ENCODE results near the gene SCARF2. TPM values are rescaled to one million over a fixed set of nuclear protein-coding genes. Genes with fewer than 3 reads are reported as not detected.

The SCARF2 gene
- total RNA-seq, 4 donors from 2014 or later: 2.8 to 11.3 (median 5.8) TPM

- peaks cover 26% of the 10 kb centered on the region for H3K36me3 ChIP-seq
- H3K9me3 ChIP-seq: no peaks in the 10 kb centered on the region
- peak in 1 of 2 donors; percentile 52 for DNase-seq (ENCODE audit: low spot score in 2 of 2)
- 90% methylated on average over 4 of the region's 4 CpGs for WGBS
- peaks cover 33% of the 10 kb centered on the region for H3K27me3 ChIP-seq
- no peak for TF ChIP-seq POLR2AphosphoS5 (IDR thresholded peaks at IDR 0.05)
- no peak for TF ChIP-seq EP300 (IDR thresholded peaks at IDR 0.05)
- TF ChIP-seq POLR2A (IDR thresholded peaks at IDR 0.05): no peak
- TF ChIP-seq CTCF (IDR thresholded peaks at IDR 0.05): no peak
- no peak overlapping the region for H3K27ac ChIP-seq
- H3K4me3 ChIP-seq: no peak overlapping the region
- peaks cover 36% of the 10 kb centered on the region for H3K4me1 ChIP-seq
Observed at GRCh38 chr22:20439556-20439927, 1.9 kb upstream of the SCARF2 start.

- peak overlapping the region; percentile 59 for H3K4me3 ChIP-seq
Observed at GRCh38 chr22:20438678-20439492, 1.3 kb upstream of the SCARF2 start.

DNA sequence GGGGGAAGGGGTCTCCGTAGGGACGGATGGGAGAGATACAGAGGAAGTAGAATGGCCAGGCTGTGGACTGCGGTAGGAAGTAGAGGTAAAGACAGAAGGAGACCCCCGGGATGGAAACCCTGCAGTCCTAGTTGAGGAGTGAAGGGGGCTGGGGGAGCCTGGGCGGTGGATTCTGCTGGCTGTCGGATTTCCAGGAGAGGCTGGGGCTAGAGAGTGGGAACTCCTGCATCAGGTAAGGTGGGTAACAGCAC lies 727 bp upstream of the SCARF2 start:
- peaks cover 36% of the 10 kb centered on the region for H3K4me1 ChIP-seq
- peak overlapping the region; percentile 72 for H3K27ac ChIP-seq
- peak overlapping the region; percentile 59 for H3K4me3 ChIP-seq
- H3K9me3 ChIP-seq: no peaks in the 10 kb centered on the region
- WGBS: 44% methylated on average over 6 of the region's 6 CpGs
- H3K27me3 ChIP-seq: peaks cover 37% of the 10 kb centered on the region
- DNase-seq (ENCODE audit: low spot score in 2 of 2): peak; percentile 62 to 79
- H3K36me3 ChIP-seq: peaks cover 16% of the 10 kb centered on the region
- TF ChIP-seq CTCF (IDR thresholded peaks at IDR 0.05) (no peak), POLR2A (IDR thresholded peaks at IDR 0.05) (no peak), POLR2AphosphoS5 (IDR thresholded peaks at IDR 0.05) (no peak), EP300 (IDR thresholded peaks at IDR 0.05) (no peak)

More at GRCh38 chr22:20438678-20439492, 1.3 kb upstream of the SCARF2 start:
- Histone ChIP-seq H3K27ac (peak overlapping the region; percentile 72), H3K36me3 (peaks cover 19% of the 10 kb centered on the region), H3K27me3 (peaks cover 37% of the 10 kb centered on the region), H3K9me3 (no peaks in the 10 kb centered on the region), H3K4me1 (peaks cover 36% of the 10 kb centered on the region)
- peak; percentile 64 to 80 for DNase-seq (ENCODE audit: low spot score in 2 of 2)
- TF ChIP-seq POLR2AphosphoS5 (IDR thresholded peaks at IDR 0.05): no peak
- peak in 1 of 2 donors; percentile 7 for TF ChIP-seq CTCF (IDR thresholded peaks at IDR 0.05)
- WGBS: 73% methylated on average over 13 of the region's 13 CpGs

DNA sequence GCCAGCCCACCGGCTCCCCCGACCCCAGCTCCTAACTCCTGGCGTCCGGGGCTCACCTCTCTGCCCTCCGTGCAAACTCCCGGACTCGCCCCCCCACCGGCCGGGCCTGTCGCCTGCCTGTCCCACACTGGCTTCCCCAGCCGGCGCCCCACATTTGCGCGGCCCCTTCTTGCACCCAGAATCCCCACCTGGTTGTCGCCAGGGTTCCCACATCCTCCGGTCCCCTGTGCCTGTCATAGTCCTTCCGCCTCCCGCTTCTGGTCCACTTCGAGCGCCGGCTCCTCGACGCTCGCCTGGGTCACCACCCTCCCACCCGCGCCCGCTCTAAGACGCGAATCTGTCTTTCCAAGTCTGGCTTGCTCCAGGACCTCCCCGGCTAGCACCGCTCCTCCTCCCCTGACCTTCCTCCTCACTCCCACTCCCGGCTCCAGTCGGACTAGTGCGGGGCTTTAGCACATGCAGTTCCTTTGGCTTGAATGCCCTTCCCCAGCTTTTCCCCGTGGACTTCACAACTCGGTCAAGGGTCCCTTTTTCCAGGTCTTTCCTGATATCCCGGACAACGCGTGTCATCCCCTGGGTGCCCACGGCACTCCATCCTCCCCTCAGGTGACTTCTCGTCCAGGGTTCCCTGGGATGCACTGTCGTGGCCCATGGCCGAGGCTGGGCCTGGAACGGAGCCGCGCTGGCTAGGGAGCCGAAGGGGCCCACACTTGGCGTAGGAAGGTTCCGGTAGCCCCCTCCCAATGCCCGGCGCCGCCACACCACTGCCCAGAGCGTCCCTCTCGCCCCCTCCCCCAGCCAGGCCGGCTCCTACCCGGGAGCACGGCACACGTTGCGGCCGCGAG lies 635 bp downstream of the SCARF2 start:
- Histone ChIP-seq H3K4me1 (peaks cover 36% of the 10 kb centered on the region), H3K27ac (peak overlapping the region; percentile 30), H3K36me3 (peaks cover 2% of the 10 kb centered on the region), H3K27me3 (peaks cover 44% of the 10 kb centered on the region), H3K9me3 (no peaks in the 10 kb centered on the region), H3K4me3 (peak overlapping the region; percentile 59)
- DNase-seq (ENCODE audit: low spot score in 2 of 2): peak in 1 of 2 donors; percentile 72
- 1% methylated on average over 49 of the region's 61 CpGs for WGBS
- no peak for TF ChIP-seq POLR2A (IDR thresholded peaks at IDR 0.05)
- TF ChIP-seq POLR2AphosphoS5 (IDR thresholded peaks at IDR 0.05): no peak
- no peak for TF ChIP-seq EP300 (IDR thresholded peaks at IDR 0.05)
- TF ChIP-seq CTCF (IDR thresholded peaks at IDR 0.05): no peak

DNA sequence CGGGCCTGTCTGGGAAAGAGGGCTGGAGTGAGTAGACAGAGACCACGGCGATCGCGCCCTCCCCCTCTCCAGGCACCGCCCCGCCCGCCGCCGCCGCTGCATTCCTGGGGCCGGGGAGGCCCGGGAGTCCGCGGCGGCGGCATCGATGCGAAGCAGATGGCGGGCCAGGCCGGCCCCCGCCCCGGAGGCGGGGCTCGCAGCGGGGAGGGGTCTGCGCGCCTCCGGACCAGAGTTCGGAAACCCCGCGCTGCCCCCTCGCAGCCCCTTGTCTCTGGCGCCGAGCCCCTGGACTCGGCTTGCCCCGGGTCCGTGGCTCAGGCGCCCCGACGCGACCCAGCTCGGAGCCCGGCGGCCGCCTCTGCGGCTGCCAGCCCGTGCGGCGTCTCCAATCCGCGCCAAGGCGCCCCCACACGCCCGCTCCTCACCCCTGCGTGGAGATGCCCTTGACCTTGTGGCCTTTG lies 1.3 kb downstream of the SCARF2 start:
- DNase-seq (ENCODE audit: low spot score in 2 of 2): peak in 1 of 2 donors; percentile 68
- Histone ChIP-seq H3K9me3 (no peaks in the 10 kb centered on the region), H3K36me3 (no peaks in the 10 kb centered on the region), H3K27ac (peak overlapping the region; percentile 30), H3K4me1 (peaks cover 42% of the 10 kb centered on the region), H3K4me3 (peak overlapping the region; percentile 59), H3K27me3 (peaks cover 50% of the 10 kb centered on the region)
- TF ChIP-seq CTCF (IDR thresholded peaks at IDR 0.05) (no peak), EP300 (IDR thresholded peaks at IDR 0.05) (no peak), POLR2A (IDR thresholded peaks at IDR 0.05) (no peak), POLR2AphosphoS5 (IDR thresholded peaks at IDR 0.05) (no peak)
- WGBS: under 1% methylated on average over 25 of the region's 56 CpGs

All from suprapubic skin (tissue), 4 donors.